NCI-H526 treated with DMSO at 0.1 percent for 48 hours (cell line): ENCODE measurements around the gene CORO2B.

Experiments used
- DNase-seq: peaks from one replicate; lab custom pipeline; 2025; lab: John Stamatoyannopoulos, UW

Gene CORO2B

GRCh38 chr15:68774120-68774519 lies 195.3 kb downstream of the CORO2B start:
- no peak for DNase-seq

- DNase-seq, result no peak
Observed at GRCh38 chr15:68774521-68775235, 195.9 kb downstream of the CORO2B start.

DNA sequence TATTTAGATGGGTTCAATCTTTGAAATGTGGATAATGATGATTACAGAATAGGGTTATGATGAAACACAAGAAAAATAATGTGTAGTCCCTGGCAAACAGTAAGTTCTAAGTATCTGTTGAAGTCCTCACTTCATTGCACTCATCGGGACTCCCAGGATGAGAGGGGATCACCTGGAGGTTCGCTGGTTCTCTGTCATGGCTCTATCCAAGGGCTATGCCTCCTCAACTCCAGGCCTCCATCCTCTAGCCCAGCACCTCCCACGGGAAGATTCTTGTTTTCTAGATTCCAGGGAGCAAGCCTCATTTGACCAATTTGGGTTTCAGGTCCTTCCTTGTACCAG lies 196.4 kb downstream of the CORO2B start:
- DNase-seq, result no peak

DNA sequence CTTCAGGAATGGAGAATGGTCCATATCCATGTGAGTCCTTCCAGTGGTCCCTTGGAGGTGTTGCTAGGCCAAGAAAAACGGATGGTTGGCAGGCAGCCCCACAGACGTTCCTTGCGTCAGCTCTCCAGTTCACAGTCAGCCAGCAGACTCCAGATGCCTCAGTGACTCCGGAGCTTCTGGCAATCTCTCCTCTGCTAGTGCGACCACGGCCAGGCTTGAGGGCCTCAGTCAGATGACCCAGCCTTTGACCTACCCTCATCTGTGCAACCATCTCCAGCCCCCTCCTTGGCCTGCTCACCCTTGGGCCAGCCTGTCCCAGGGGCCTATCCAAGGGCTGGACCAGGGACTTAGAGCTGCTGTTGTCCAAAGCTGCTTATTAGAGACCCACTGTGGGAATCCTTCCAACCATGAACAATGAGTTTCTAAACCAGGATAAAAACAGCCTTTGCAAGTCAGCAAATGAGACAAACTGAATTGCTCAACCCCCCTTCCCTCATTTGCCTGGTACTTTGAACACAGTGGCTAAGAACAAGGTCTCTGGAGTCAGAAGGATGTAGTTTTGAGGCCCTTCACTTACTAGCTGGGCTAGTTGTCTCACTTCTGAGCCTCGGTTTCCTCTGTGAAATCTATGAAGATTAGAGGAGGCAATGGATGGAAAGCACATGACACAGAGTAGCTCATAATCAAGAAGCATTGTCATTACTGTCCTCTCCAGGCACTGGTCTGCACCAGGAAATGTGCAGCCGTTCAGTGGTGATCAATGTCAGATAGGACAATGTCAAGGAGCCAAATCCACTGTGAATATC lies 197.1 kb downstream of the CORO2B start:
- DNase-seq, result no peak

DNA sequence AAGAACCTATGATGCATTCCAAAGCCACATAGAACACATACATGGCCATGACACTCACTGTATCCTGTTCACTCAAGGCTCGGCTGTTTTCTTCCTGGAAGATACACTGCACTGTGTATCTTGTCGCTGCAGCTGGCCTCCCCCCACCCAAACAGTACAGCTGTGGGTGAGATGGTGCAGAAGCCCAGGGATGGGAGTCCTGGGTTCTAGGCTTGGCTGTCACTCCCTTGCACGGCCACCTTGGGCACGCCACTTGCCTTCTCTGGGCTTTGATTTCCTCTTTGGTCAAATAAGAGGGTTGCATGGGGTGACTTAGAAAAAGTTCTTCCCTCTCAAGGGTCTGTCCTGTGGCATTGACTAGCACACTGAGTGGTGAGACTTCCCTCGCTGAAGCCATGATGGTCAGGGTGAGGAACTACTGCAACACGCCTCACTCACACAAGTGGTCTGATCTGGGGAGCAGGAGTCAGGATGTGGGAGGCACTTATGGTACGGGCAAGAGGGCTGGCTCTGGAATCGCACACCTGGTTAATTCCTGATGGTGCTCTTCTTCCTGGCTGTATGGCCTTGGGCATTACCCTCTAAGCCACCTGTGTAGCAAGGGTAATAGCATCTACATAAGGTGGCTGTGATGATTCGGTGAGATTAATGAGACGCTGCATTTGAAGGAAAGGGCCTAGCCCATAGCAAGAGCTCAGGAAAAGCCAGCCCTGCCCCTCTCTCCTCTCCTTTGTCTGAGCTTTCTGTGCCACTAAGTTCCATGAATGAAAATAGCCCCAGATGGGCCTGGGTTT lies 197.9 kb downstream of the CORO2B start:
- DNase-seq, result no peak
